HFF-Myc (cell line): ENCODE measurements around the gene SEC14L3.
"Not testable (repeated sequence)": the region's sequence is repeated elsewhere in the genome, so short reads cannot be mapped to it uniquely, and the experiment has no call there.

Experiments
- DNase-seq: peaks from one replicate; pipeline ENCODE4 v3.0.0-alpha.2; 2011; ENCODE audit warnings: low read depth; ENCODE audit errors: extremely low read depth
- H3K4me3 ChIP-seq: replicated peaks from 2 replicates; pipeline ENCODE4 v1.5.1; 2011; ENCODE audit warnings: low read depth, mild to moderate bottlenecking, control low read depth, low read length
- CTCF ChIP-seq: IDR thresholded peaks from 2 replicates; pipeline ENCODE4 v1.5.1; 2012; ENCODE audit warnings: mild to moderate bottlenecking, low read depth, low read length, control low read depth; ENCODE audit errors: missing control alignments

Gene SEC14L3

GRCh38 chr22:30460147-30460546 lies 11.7 kb downstream of the SEC14L3 start:
- TF ChIP-seq CTCF = no peak
- no peak for DNase-seq
- H3K4me3 ChIP-seq = no peak overlapping the region

- no peak overlapping the region for H3K4me3 ChIP-seq
- DNase-seq = no peak
Measured at GRCh38 chr22:30459181-30460052, 12.4 kb downstream of the SEC14L3 start.

GRCh38 chr22:30457981-30458380 lies 13.8 kb downstream of the SEC14L3 start:
- no peak for DNase-seq
- no peak overlapping the region for H3K4me3 ChIP-seq
- TF ChIP-seq CTCF = no peak

More at GRCh38 chr22:30459181-30460052, 12.4 kb downstream of the SEC14L3 start:
- no peak for TF ChIP-seq CTCF

GRCh38 chr22:30455075-30455840 lies 16.6 kb downstream of the SEC14L3 start:
- no peak overlapping the region for H3K4me3 ChIP-seq
- no peak for TF ChIP-seq CTCF
- no peak for DNase-seq

GRCh38 chr22:30453731-30454510 lies 17.9 kb downstream of the SEC14L3 start:
- H3K4me3 ChIP-seq = no peak overlapping the region
- TF ChIP-seq CTCF = no peak
- DNase-seq = no peak

- TF ChIP-seq CTCF = no peak
- no peak overlapping the region for H3K4me3 ChIP-seq
- DNase-seq = no peak
Measured at GRCh38 chr22:30452861-30453260, 19.0 kb downstream of the SEC14L3 start.

- DNase-seq, H3K4me3 ChIP-seq: not testable (repeated sequence)
Measured at GRCh38 chr22:30451488-30451887, 20.3 kb downstream of the SEC14L3 start.
